Lower lobe of right lung (tissue), 2 donors: ENCODE results near the gene SLX4. TPM values are rescaled to one million over a fixed set of nuclear protein-coding genes. Genes with fewer than 3 reads are reported as not detected.
A peak's percentile ranks its signal among the peaks of the same experiment; 100 is the strongest.

ENCODE experiments used
- ATAC-seq, 2 donors: fragments of 200-7000 bp; cut with Tn5 transposase; one replicate each; pipeline ENCODE4 v1.9.1; 2020 to 2022; ENCODE audit warnings: mild to moderate bottlenecking in 2 of 2, moderate library complexity in 2 of 2
- DNase-seq: peaks from one replicate; pipeline ENCODE4 v3.0.0-alpha.2; 2020
- H3K27ac ChIP-seq: fragments of 200-600 bp; one replicate; pipeline ENCODE4 v1.8.0; 2022
- H3K27me3 ChIP-seq: fragments of 200-600 bp; one replicate; pipeline ENCODE4 v1.8.0; 2022; ENCODE audit warnings: low read depth
- H3K36me3 ChIP-seq: fragments of 200-600 bp; one replicate; pipeline ENCODE4 v1.8.0; 2022; ENCODE audit warnings: mild to moderate bottlenecking
- H3K4me1 ChIP-seq: fragments of 200-600 bp; one replicate; pipeline ENCODE4 v1.8.0; 2022
- H3K4me3 ChIP-seq: fragments of 200-600 bp; one replicate; pipeline ENCODE4 v1.8.0; 2022; ENCODE audit warnings: mild to moderate bottlenecking
- H3K9me3 ChIP-seq: fragments of 200-600 bp; one replicate; pipeline ENCODE4 v1.8.0; 2022
- CTCF ChIP-seq: fragments of 200-600 bp; IDR thresholded peaks from one replicate; pipeline ENCODE4 v1.8.0; 2022; ENCODE audit warnings: antibody characterized with exemption, mild to moderate bottlenecking
- intact Hi-C: fragments of 100-400 bp; cut with DNase I; formaldehyde crosslinking; loops from one replicate; pipeline ENCODE4 v1.11.0; 2022
- total RNA-seq: library from RNA; stranded (reverse); fragmentation: NEBNext Ultra II Directional; extraction: Animal tissue kit (Norgen Biotek cat#: 25700); gene quantifications from one replicate; pipeline ENCODE4 v1.2.1, GENCODE V29; 2021
- donor health status: DM: no; HTN: yes; CAD: no; lungs with severe emphysema.

Gene SLX4
- total RNA-seq, 1 donor from 2014 or later: 5.7 TPM

GRCh38 chr16:3581392-3581791 lies 30.0 kb downstream of the SLX4 start:
- intact Hi-C loops: no loop called here
- Histone ChIP-seq H3K9me3 (no peaks in the 10 kb centered on the region), H3K4me1 (no peaks in the 10 kb centered on the region), H3K36me3 (peaks cover 24% of the 10 kb centered on the region), H3K4me3 (no peak overlapping the region), H3K27ac (no peak overlapping the region), H3K27me3 (peaks cover 8% of the 10 kb centered on the region)
- no peak for DNase-seq
- TF ChIP-seq CTCF: no peak
- no peak for ATAC-seq

GRCh38 chr16:3580686-3581085 lies 30.7 kb downstream of the SLX4 start:
- no peak for TF ChIP-seq CTCF
- intact Hi-C loops: no loop called here
- H3K4me3 ChIP-seq: no peak overlapping the region
- peaks cover 24% of the 10 kb centered on the region for H3K36me3 ChIP-seq
- no peaks in the 10 kb centered on the region for H3K4me1 ChIP-seq
- no peak overlapping the region for H3K27ac ChIP-seq
- H3K27me3 ChIP-seq: peaks cover 8% of the 10 kb centered on the region
- ATAC-seq: no peak
- H3K9me3 ChIP-seq: no peaks in the 10 kb centered on the region
- DNase-seq: no peak

GRCh38 chr16:3580251-3580651 lies 31.2 kb downstream of the SLX4 start:
- no peaks in the 10 kb centered on the region for H3K9me3 ChIP-seq
- no peak overlapping the region for H3K4me3 ChIP-seq
- DNase-seq (no peak), ATAC-seq (no peak)
- H3K36me3 ChIP-seq: peaks cover 24% of the 10 kb centered on the region
- H3K27ac ChIP-seq: no peak overlapping the region
- no peak for TF ChIP-seq CTCF
- peaks cover 8% of the 10 kb centered on the region for H3K27me3 ChIP-seq
- H3K4me1 ChIP-seq: no peaks in the 10 kb centered on the region
- intact Hi-C loops: no loop called here

- Histone ChIP-seq H3K9me3 (no peaks in the 10 kb centered on the region), H3K36me3 (peaks cover 24% of the 10 kb centered on the region), H3K27ac (no peak overlapping the region), H3K4me1 (no peaks in the 10 kb centered on the region), H3K27me3 (peaks cover 8% of the 10 kb centered on the region), H3K4me3 (no peak overlapping the region)
- ATAC-seq (no peak), DNase-seq (no peak)
- intact Hi-C loops: no loop called here
- no peak for TF ChIP-seq CTCF
These were observed 31.6 kb downstream of the SLX4 start for GRCh38 chr16:3579776-3580175.

- Histone ChIP-seq H3K27me3 (peaks cover 8% of the 10 kb centered on the region), H3K36me3 (peaks cover 16% of the 10 kb centered on the region), H3K4me3 (no peak overlapping the region), H3K9me3 (no peaks in the 10 kb centered on the region), H3K4me1 (no peaks in the 10 kb centered on the region), H3K27ac (no peak overlapping the region)
- intact Hi-C loops: no loop called here
- peak; percentile 28 to 44 for ATAC-seq
- DNase-seq: no peak
- no peak for TF ChIP-seq CTCF
These were observed 32.5 kb downstream of the SLX4 start for GRCh38 chr16:3578610-3579551.
